ENCODE data around the gene TNIK. TPM values are rescaled to one million over a fixed set of nuclear protein-coding genes. Genes with fewer than 3 reads are reported as not detected.

Gene TNIK
- total and polyA plus RNA-seq, 3 donors from 2014 or later: 39.3 to 99.6 (median 83.5) TPM

DNA sequence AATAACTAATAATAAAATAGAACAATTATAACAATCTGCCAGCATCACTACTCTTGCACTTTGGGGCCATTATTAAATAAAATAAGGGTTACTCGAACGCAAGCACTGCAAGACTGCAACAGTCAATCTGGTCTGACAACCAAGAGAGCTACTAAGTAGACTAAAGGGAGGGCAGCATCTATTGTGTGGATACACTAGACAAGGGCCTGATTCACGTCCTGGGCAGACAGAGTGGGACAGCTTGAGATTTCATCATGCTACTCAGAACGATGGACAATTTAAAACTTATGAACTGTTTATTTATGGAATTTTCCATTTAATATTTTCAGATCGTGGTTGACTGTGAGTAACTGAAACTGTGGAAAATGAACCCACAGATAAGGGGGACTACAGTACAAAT, 39.5 kb downstream of the TNIK start:
- H3K4me3 ChIP-seq: no peak overlapping the region
- peak overlapping the region in 1 of 2 donors; percentile 58 for H3K27ac ChIP-seq
- H3K4me1 ChIP-seq: no peaks in the 10 kb centered on the region
- WGBS, 2 donors: 52 to 67% methylated on average over 5 of the region's 5 CpGs
- DNase-seq: peak; percentile 32
- H3K27me3 ChIP-seq: no peaks in the 10 kb centered on the region
- TF ChIP-seq POLR2A (IDR thresholded peaks at IDR 0.05): no peak
- TF ChIP-seq, protein P1, sequence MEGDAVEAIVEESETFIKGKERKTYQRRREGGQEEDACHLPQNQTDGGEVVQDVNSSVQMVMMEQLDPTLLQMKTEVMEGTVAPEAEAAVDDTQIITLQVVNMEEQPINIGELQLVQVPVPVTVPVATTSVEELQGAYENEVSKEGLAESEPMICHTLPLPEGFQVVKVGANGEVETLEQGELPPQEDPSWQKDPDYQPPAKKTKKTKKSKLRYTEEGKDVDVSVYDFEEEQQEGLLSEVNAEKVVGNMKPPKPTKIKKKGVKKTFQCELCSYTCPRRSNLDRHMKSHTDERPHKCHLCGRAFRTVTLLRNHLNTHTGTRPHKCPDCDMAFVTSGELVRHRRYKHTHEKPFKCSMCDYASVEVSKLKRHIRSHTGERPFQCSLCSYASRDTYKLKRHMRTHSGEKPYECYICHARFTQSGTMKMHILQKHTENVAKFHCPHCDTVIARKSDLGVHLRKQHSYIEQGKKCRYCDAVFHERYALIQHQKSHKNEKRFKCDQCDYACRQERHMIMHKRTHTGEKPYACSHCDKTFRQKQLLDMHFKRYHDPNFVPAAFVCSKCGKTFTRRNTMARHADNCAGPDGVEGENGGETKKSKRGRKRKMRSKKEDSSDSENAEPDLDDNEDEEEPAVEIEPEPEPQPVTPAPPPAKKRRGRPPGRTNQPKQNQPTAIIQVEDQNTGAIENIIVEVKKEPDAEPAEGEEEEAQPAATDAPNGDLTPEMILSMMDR (IDR thresholded peaks at IDR 0.05): no peak
- H3K36me3 ChIP-seq (ENCODE audit: low read depth, missing control alignments): no peaks in the 10 kb centered on the region
- H3K9me3 ChIP-seq: no peaks in the 10 kb centered on the region
- intact Hi-C loops (cut with DNase I; ENCODE audit: low total_unique reads): no loop called here

DNA sequence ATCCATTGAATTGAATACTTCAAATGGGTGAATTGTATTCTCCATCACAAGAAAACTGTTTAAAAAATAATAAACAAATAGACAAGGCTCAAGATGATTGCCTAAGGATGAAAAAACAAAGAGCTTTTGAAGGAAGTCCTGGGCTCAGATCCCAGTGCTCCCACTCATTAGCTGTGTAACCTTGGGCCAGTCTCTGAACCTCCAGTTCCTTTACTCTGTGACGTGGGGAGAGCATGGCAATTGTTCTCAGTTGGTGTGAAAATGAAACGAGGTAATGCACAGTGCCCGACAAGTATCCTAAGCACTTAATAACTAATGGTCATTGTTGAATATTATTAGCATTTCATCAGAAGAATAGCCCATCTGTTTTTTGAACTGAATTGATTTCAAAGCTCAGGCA, 40.7 kb downstream of the TNIK start:
- 46 to 55% methylated on average over 3 of the region's 3 CpGs for WGBS, 2 donors
- no peak for TF ChIP-seq POLR2A (IDR thresholded peaks at IDR 0.05)
- TF ChIP-seq, protein P1 (IDR thresholded peaks at IDR 0.05): no peak

DNA sequence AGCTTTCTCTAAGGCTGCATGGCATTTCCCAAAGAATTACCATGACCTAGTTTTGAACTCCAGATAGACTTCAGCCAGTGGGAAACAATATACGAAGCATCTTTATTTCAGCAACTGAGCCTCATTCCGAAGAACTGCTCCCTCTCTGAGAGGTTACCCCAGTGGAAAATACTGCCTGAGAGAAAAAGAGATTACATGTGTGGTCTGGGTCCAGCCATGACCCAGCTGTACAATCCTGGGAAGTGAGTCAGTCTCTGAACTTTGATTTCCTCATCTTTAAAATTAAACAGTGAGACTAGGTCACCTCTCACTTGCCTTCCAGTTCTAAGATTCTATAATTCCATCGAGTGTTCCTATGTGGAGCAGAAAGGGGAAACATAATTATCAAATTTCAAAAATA, 42.4 kb downstream of the TNIK start:
- Histone ChIP-seq H3K4me3 (no peak overlapping the region), H3K9me3 (no peaks in the 10 kb centered on the region), H3K27ac (peak overlapping the region in 1 of 2 donors; percentile 12), H3K4me1 (no peaks in the 10 kb centered on the region), H3K27me3 (no peaks in the 10 kb centered on the region), H3K36me3 (ENCODE audit: low read depth, missing control alignments) (no peaks in the 10 kb centered on the region)
- intact Hi-C loops (cut with DNase I; ENCODE audit: low total_unique reads): no loop called here
- TF ChIP-seq POLR2A (IDR thresholded peaks at IDR 0.05): no peak
- TF ChIP-seq, protein P1 (IDR thresholded peaks at IDR 0.05): no peak
- no peak for DNase-seq
- WGBS, 2 donors: 64 to 68% methylated on average over 3 of the region's 3 CpGs

More for the DNA sequence above, 40.7 kb downstream of the TNIK start:
- Histone ChIP-seq H3K4me3 (no peak overlapping the region), H3K36me3 (ENCODE audit: low read depth, missing control alignments) (no peaks in the 10 kb centered on the region), H3K9me3 (no peaks in the 10 kb centered on the region), H3K27me3 (no peaks in the 10 kb centered on the region), H3K4me1 (no peaks in the 10 kb centered on the region), H3K27ac (peak overlapping the region in 1 of 2 donors; percentile 58)
- intact Hi-C loops (cut with DNase I; ENCODE audit: low total_unique reads): no loop called here
- peak; percentile 75 for DNase-seq

DNA sequence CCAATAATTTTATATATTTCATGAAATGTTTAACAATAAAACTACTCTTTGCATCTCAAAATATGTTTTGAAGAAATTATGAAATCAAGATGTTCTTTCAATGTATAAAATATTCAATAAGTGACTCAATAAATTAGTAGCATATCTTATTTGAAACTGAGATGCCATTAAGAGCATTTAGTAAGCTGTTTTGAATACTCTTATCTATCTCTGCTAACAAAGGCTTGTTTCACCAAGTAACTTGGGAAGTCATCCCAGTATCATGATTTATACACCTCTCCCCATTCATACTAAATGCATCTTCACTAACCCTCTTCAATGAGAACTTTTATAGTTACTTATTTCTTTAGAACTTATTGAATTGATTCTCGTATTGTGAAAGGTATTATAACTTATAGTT, 43.1 kb downstream of the TNIK start:
- intact Hi-C loops (cut with DNase I; ENCODE audit: low total_unique reads): no loop called here
- Histone ChIP-seq H3K27me3 (no peaks in the 10 kb centered on the region), H3K27ac (no peak overlapping the region), H3K36me3 (ENCODE audit: low read depth, missing control alignments) (no peaks in the 10 kb centered on the region), H3K4me3 (no peak overlapping the region), H3K4me1 (no peaks in the 10 kb centered on the region), H3K9me3 (no peaks in the 10 kb centered on the region)
- WGBS, 2 donors: 56 to 63% methylated on average over 1 of the region's 1 CpG
- DNase-seq: no peak
- TF ChIP-seq, protein P1 (IDR thresholded peaks at IDR 0.05): no peak
- no peak for TF ChIP-seq POLR2A (IDR thresholded peaks at IDR 0.05)

DNA sequence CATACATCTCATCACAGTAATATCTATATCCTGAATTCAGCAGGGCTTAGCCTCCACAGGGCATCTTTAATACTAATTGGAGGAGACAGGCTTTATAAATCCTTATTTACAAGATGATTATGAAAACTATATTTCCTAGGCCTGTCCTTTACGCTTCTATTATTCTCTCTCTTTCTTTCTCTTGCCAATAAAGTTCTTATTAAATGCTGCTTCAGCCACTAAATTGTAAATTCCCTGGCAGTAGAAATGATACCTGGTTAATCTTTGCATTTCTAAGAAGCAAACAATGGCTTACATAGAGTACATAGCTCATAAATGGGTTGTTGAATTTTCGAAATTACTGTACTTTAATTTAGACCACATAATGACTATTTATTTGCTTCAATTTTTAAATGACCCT, 43.5 kb downstream of the TNIK start:
- Histone ChIP-seq H3K27me3 (no peaks in the 10 kb centered on the region), H3K4me3 (no peak overlapping the region), H3K36me3 (ENCODE audit: low read depth, missing control alignments) (no peaks in the 10 kb centered on the region), H3K4me1 (no peaks in the 10 kb centered on the region), H3K27ac (no peak overlapping the region), H3K9me3 (no peaks in the 10 kb centered on the region)
- intact Hi-C loops (cut with DNase I; ENCODE audit: low total_unique reads): no loop called here
- WGBS, 2 donors: 71 to 77% methylated on average over 2 of the region's 2 CpGs
- no peak for DNase-seq
- no peak for TF ChIP-seq POLR2A (IDR thresholded peaks at IDR 0.05)
- TF ChIP-seq, protein P1 (IDR thresholded peaks at IDR 0.05): no peak
